AG04449 (cell line): ENCODE data around the gene TIE1.
A peak's percentile ranks its signal among the peaks of the same experiment; 100 is the strongest.

Experiments
- CTCF ChIA-PET: fragments of 350-600 bp; formaldehyde crosslinking; extraction: SDS; loops from one replicate; lab custom pipeline; 2021; ENCODE audit warnings: antibody characterized with exemption; lab: Yijun Ruan, JAX
- POLR2A ChIA-PET: fragments of 400-600, 350-600 bp; formaldehyde crosslinking; extraction: SDS; loops from one replicate; lab custom pipeline; 2020; ENCODE audit warnings: antibody characterized with exemption, inconsistent platforms; lab: Yijun Ruan, JAX
- DNase-seq: peaks from one replicate; pipeline ENCODE4 v3.0.0-alpha.2; 2010; ENCODE audit warnings: low read depth, low spot score
- H3K4me3 ChIP-seq: 2 replicates; pipeline ENCODE4 v1.5.1; 2011; ENCODE audit warnings: low read depth, mild to moderate bottlenecking, control low read depth, low read length
- TF ChIP-seq, protein P1 (sequence below): IDR thresholded peaks from one replicate; pipeline ENCODE4 v1.5.1; 2011; ENCODE audit warnings: mild to moderate bottlenecking, moderate library complexity, low read length, control low read depth, inconsistent platforms; ENCODE audit not compliant: insufficient read depth; ENCODE audit errors: missing control alignments

TIE1 gene

GRCh38 chr1:43358746-43359693 lies 58.2 kb downstream of the TIE1 start, which contains the start of gene CDC20:
Gene CDC20 (plus strand): TSS chr1:43358981. CDS start chr1:43359216, 235 bp downstream.
- ChIA-PET CTCF (interaction anchor here (0.7 to 2.8 kb wide), 9 partner anchors 9 to 132 kb away, joined by 3 to 24 read pairs (median 6); partner anchors contain the start of genes ELOVL1, MED8 and SZT2), POLR2A (interaction anchor here (0.8 to 1.6 kb wide), 4 partner anchors 9 to 38 kb away, joined by 3 to 18 read pairs (median 4); partner anchors contain the start of gene ELOVL1)
- TF ChIP-seq, protein P1, sequence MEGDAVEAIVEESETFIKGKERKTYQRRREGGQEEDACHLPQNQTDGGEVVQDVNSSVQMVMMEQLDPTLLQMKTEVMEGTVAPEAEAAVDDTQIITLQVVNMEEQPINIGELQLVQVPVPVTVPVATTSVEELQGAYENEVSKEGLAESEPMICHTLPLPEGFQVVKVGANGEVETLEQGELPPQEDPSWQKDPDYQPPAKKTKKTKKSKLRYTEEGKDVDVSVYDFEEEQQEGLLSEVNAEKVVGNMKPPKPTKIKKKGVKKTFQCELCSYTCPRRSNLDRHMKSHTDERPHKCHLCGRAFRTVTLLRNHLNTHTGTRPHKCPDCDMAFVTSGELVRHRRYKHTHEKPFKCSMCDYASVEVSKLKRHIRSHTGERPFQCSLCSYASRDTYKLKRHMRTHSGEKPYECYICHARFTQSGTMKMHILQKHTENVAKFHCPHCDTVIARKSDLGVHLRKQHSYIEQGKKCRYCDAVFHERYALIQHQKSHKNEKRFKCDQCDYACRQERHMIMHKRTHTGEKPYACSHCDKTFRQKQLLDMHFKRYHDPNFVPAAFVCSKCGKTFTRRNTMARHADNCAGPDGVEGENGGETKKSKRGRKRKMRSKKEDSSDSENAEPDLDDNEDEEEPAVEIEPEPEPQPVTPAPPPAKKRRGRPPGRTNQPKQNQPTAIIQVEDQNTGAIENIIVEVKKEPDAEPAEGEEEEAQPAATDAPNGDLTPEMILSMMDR, result no peak
- DNase-seq, result peak; percentile 58
- peak within 1 kb of the TSS; percentile 74 for H3K4me3 ChIP-seq

DNA sequence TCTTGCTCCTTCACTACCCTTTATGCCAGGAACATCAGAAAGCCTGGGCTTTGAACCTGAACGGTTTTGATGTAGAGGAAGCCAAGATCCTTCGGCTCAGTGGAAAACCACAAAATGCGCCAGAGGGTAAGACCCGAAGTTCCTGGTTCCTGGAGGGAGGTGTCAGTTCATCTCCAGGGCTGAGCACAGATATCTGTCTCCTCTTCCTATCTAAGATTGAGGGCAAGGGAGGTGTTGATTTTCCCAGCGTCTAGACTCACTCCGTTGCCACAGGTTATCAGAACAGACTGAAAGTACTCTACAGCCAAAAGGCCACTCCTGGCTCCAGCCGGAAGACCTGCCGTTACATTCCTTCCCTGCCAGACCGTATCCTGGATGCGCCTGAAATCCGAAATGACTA lies 58.9 kb downstream of the TIE1 start:
- TF ChIP-seq, protein P1, result no peak
- POLR2A ChIA-PET, result interaction anchor here (1.2 kb wide), 1 partner anchor 9 kb away, joined by 3 read pairs; no protein-coding TSS in a partner anchor
- CTCF ChIA-PET, result no interaction called here
- peak overlapping the region; percentile 74 for H3K4me3 ChIP-seq
- no peak for DNase-seq

DNA sequence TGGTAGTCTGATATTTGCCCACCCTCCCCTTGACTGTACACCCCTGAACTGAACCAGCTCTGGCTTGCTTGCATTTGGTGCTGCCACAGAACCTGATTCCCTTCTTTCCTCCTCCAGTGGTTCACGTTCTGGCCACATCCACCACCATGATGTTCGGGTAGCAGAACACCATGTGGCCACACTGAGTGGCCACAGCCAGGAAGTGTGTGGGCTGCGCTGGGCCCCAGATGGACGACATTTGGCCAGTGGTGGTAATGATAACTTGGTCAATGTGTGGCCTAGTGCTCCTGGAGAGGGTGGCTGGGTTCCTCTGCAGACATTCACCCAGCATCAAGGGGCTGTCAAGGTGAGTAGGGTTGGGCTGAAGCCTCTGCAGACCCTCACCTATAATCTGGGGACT lies 59.8 kb downstream of the TIE1 start:
- POLR2A ChIA-PET, result interaction anchor here (1.2 kb wide), 1 partner anchor 10 kb away, joined by 3 read pairs; no protein-coding TSS in a partner anchor
- DNase-seq, result no peak
- TF ChIP-seq, protein P1, result no peak
- H3K4me3 ChIP-seq, result peak overlapping the region; percentile 74
- CTCF ChIA-PET, result interaction anchor here (0.6 to 0.9 kb wide), 2 partner anchors 24 to 688 kb away, joined by 3 read pairs; no protein-coding TSS in a partner anchor

DNA sequence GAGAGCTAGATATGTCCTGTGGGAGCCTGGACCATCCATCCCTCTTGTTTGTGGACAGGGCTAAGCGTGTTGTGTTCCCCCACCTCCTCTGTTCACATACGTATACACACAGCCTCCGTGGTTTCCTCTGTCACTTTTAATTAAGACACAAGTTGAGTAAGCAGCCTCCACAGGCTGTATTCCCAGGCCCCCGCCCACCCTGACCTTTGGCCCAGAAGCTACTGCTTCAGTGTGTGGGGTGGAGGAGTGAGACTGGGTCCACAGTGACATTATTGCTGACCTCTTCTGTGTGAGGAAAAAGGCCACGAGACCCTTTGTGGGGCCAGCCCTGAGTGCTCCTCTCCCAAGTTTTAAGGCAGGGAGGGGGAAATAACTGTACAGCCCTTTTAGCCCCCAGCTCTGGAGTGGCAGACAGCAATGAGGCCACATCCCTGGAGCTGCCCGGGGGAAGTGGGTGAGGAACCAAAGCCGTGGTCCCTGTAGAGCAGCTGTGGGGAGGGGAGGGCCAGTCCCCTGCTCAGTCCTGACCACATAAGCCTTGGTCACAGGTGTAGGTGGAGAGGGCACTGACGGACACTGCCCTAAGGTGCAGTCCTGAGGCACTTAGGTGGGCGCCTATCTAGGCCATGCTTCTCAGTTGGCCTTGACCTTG lies 62.6 kb downstream of the TIE1 start:
- no peak for DNase-seq
- CTCF ChIA-PET, result interaction anchor here (1.2 kb wide), 1 partner anchor 136 kb away, joined by 5 read pairs; no protein-coding TSS in a partner anchor
- H3K4me3 ChIP-seq, result no peak overlapping the region
- POLR2A ChIA-PET, result no interaction called here
- TF ChIP-seq, protein P1, result no peak

GRCh38 chr1:43363935-43364525 lies 63.2 kb downstream of the TIE1 start:
- POLR2A ChIA-PET, result no interaction called here
- TF ChIP-seq, protein P1, result no peak
- CTCF ChIA-PET, result interaction anchor here (1.2 kb wide), 1 partner anchor 137 kb away, joined by 5 read pairs; no protein-coding TSS in a partner anchor
- DNase-seq, result no peak
- H3K4me3 ChIP-seq, result no peak overlapping the region
